Measurements from ENCODE around the gene CAD. TPM values are rescaled to one million over a fixed set of nuclear protein-coding genes. Genes with fewer than 3 reads are reported as not detected.

CAD gene
- total and polyA plus RNA-seq, 5 donors = 6.0 to 12.0 (median 9.9) TPM

GRCh38 chr2:27245626-27246025 lies 28.5 kb downstream of the CAD start:
- Histone ChIP-seq H3K4me3 (ENCODE audit: low read length) (no peak overlapping the region), H3K27me3 (ENCODE audit: control insufficient read depth, insufficient read depth) (no peaks in the 10 kb centered on the region), H3K9me3 (ENCODE audit: control insufficient read depth, low read length) (no peaks in the 10 kb centered on the region), H3K27ac (ENCODE audit: low read length) (no peak overlapping the region), H3K4me1 (ENCODE audit: control insufficient read depth, insufficient read depth, low read length) (peaks cover 1% of the 10 kb centered on the region)
- ATAC-seq (no peak), DNase-seq (no peak)
- WGBS = 38% methylated on average over 4 of the region's 4 CpGs
- intact Hi-C loops (cut with DNase I) = loop anchor here in 1 of 4 donors (5.0 kb wide), 1 partner anchor 37 kb away; the partner anchor contains the start of gene TRIM54

DNA sequence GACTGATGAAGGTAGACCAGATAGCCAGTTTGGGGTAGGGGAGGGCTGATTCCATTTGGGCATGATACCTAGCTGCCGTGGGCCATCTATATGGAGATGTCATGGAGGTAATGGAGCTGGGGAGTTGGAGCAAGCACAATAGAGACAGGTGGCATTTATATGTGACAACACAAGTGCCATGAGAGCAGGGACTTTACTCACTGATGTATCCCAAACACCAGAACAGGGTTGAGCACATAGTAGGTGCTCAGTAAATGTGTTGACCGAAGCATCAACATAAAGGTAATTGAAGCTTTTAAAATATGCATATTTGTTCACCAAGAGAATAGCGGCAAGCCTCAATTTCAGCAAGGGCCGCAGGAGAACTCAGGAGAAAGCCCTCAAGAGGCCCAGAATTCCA lies 30.7 kb downstream of the CAD start:
- intact Hi-C loops (cut with DNase I) = loop anchor here in 1 of 4 donors (5.0 kb wide), 1 partner anchor 34 kb away; the partner anchor contains the start of gene TRIM54
- DNase-seq (no peak), ATAC-seq (no peak)
- H3K4me3 ChIP-seq (ENCODE audit: low read length) = no peak overlapping the region
- no peaks in the 10 kb centered on the region for H3K9me3 ChIP-seq (ENCODE audit: control insufficient read depth, low read length)
- 67% methylated on average over 4 of the region's 4 CpGs for WGBS
- H3K4me1 ChIP-seq (ENCODE audit: control insufficient read depth, insufficient read depth, low read length) = peaks cover 1% of the 10 kb centered on the region
- no peaks in the 10 kb centered on the region for H3K27me3 ChIP-seq (ENCODE audit: control insufficient read depth, insufficient read depth)
- no peak overlapping the region for H3K27ac ChIP-seq (ENCODE audit: low read length)

DNA sequence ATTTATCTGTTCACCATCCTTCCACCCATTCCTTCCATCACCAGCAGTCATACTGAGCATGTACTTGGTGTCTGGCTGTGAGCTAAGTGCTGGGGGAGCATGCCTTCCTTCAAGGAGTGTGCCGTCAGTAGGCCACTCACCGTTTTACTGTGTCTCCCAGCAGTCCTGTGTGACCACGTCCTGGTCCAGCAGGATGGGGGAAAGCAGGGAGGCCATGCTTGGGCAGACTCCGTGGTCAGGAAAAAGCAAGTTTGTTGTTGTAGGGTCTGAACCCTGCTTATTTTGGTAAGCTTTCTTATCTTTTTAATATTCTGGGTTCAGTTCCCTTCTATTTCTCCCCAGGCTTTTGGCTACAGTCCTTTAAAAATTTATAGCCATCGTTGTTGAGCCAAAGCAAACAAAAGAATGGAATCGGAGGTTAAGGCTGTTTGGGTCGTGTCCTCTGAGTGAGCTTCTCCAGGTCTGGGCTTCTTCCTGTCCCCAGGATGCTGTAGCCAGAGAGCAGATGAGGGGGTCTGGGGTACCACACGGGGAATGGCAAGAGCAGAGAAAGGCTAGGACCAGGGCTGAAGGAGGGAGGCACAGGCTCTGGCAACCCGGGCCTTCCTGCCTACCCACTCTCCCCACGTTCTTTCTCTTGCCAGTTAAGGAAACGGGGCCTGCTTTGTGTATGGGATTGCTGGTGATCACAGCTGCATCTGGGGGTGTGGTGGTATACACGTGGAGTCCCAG lies 32.2 kb downstream of the CAD start:
- no peak for ATAC-seq
- H3K9me3 ChIP-seq (ENCODE audit: control insufficient read depth, low read length) = no peaks in the 10 kb centered on the region
- H3K27me3 ChIP-seq (ENCODE audit: control insufficient read depth, insufficient read depth) = no peaks in the 10 kb centered on the region
- DNase-seq = peak in 1 of 3 donors; percentile 15
- 46% methylated on average over 12 of the region's 12 CpGs for WGBS
- H3K27ac ChIP-seq (ENCODE audit: low read length) = no peak overlapping the region
- peaks cover 1% of the 10 kb centered on the region for H3K4me1 ChIP-seq (ENCODE audit: control insufficient read depth, insufficient read depth, low read length)
- intact Hi-C loops (cut with DNase I) = loop anchor here in 1 of 4 donors (5.0 kb wide), 1 partner anchor 33 kb away; the partner anchor contains the start of gene TRIM54
- H3K4me3 ChIP-seq (ENCODE audit: low read length) = no peak overlapping the region

DNA sequence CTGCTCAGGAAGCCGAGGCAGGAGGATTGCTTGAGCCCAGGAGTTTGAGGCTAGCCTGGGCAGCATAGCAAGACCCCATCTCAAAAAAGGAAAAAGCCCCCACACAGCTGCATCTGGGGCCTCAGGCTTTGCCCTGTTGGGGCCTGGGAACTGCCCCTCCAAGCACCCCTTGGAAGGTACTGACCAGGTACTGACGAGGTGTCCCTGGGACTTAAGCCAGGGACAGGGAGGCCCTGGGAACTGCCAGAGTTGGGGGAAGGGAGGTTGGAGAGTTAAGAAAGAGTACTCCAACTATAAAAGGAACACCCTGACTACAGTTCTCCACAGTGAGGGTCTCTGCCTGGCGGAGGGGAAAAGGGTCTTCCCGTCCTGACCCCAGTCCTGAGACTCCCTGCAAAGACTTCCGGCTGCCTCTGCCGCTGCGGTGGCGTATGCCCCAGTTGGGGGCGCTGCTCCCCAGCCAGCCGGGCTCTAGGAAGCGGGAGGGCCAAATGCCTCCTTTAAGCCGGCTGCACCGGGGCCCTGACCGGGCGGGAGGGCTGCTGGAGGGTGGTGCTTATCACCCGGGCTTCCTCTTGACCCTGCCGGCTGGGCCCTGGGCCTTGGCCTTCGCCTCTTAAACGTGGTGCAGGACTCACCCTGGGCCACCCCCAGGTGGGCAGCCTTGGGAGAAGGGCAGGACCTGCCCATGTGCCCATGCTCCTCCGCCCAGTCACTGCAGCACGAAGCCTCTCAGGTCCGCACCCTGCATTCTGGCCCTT lies 32.9 kb downstream of the CAD start:
- no peaks in the 10 kb centered on the region for H3K4me1 ChIP-seq (ENCODE audit: control insufficient read depth, insufficient read depth, low read length)
- no peak overlapping the region for H3K4me3 ChIP-seq (ENCODE audit: low read length)
- WGBS = 22% methylated on average over 22 of the region's 22 CpGs
- ATAC-seq = peak; percentile 73 to 85
- peak; percentile 57 to 86 (median 83) for DNase-seq
- H3K9me3 ChIP-seq (ENCODE audit: control insufficient read depth, low read length) = no peaks in the 10 kb centered on the region
- no peak overlapping the region for H3K27ac ChIP-seq (ENCODE audit: low read length)
- intact Hi-C loops (cut with DNase I) = loop anchor here in 1 of 4 donors (5.0 kb wide), 1 partner anchor 32 kb away; the partner anchor contains the start of gene TRIM54
- no peaks in the 10 kb centered on the region for H3K27me3 ChIP-seq (ENCODE audit: control insufficient read depth, insufficient read depth)

DNA sequence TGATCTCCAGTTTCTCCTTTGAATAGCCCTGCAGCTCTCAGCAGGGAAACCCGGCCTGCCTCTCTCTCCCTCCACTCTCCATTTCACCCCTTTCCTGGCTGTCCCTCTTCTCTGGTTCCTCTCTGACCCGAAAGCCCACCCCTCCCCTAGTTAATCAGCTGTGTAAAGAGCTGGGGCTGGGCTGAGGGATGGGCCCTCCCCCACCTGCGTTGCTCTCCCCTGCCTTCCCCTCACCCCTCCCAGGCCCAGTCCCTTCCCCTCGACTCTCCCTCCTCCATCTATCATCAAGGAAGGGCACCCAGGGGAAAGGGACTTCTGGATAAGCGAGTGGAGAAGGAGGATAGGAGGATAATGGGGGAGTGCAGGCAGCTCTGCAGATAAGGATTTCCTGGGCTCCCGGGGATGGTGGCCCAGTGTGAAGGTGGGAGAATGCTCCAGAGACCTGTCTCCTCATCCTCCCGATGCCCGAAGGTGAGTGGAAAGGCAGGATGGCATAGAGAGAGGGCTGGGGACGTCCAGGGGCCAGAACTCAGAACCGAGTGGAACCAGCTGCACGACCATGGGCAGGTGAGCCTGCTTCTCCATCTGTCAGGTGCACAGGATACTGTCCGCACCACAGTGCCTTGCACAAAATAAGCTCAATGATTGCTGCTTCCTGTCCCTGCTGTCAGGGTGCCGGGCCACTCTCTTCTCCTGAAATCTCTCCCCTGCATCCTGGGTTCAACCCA lies 33.6 kb downstream of the CAD start:
- ATAC-seq (no peak), DNase-seq (peak in 1 of 3 donors; percentile 22)
- no peaks in the 10 kb centered on the region for H3K4me1 ChIP-seq (ENCODE audit: control insufficient read depth, insufficient read depth, low read length)
- H3K9me3 ChIP-seq (ENCODE audit: control insufficient read depth, low read length) = no peaks in the 10 kb centered on the region
- no peaks in the 10 kb centered on the region for H3K27me3 ChIP-seq (ENCODE audit: control insufficient read depth, insufficient read depth)
- 55% methylated on average over 13 of the region's 13 CpGs for WGBS
- H3K27ac ChIP-seq (ENCODE audit: low read length) = no peak overlapping the region
- intact Hi-C loops (cut with DNase I) = no loop called here
- H3K4me3 ChIP-seq (ENCODE audit: low read length) = no peak overlapping the region

- ATAC-seq = no peak
- no peaks in the 10 kb centered on the region for H3K9me3 ChIP-seq (ENCODE audit: control insufficient read depth, low read length)
- H3K27ac ChIP-seq (ENCODE audit: low read length) = no peak overlapping the region
- intact Hi-C loops (cut with DNase I) = no loop called here
- no peaks in the 10 kb centered on the region for H3K4me1 ChIP-seq (ENCODE audit: control insufficient read depth, insufficient read depth, low read length)
- no peak for DNase-seq
- whole genome bisulfite sequencing = 78% methylated on average over 13 of the region's 13 CpGs
- H3K4me3 ChIP-seq (ENCODE audit: low read length) = no peak overlapping the region
- H3K27me3 ChIP-seq (ENCODE audit: control insufficient read depth, insufficient read depth) = no peaks in the 10 kb centered on the region
These were observed 34.6 kb downstream of the CAD start for GRCh38 chr2:27251766-27252165.

DNA sequence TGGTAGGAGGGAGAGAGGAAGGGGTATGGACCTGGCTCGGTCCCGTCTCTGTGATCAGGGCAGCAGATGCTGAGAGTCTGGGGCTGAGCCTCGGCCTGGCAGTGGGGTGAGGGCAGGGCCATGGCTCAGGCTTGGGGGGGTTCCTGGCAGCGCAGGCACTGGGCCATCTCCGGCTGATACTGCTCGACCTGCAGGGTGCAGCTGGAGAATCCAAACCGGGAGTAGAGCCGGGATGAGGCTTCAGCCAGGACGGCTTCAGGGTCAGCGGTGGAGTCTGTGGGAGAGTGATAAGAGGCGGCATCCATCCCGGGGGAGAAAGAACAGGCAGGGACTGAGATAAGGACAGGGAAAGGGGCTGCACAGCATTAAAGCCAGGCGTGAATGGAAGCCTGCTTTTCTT lies 38.0 kb downstream of the CAD start:
- 16% methylated on average over 13 of the region's 13 CpGs for WGBS
- no peaks in the 10 kb centered on the region for H3K9me3 ChIP-seq (ENCODE audit: control insufficient read depth, low read length)
- intact Hi-C loops (cut with DNase I) = no loop called here
- no peak overlapping the region for H3K27ac ChIP-seq (ENCODE audit: low read length)
- DNase-seq (no peak), ATAC-seq (peak; percentile 25 to 30)
- H3K4me1 ChIP-seq (ENCODE audit: control insufficient read depth, insufficient read depth, low read length) = no peaks in the 10 kb centered on the region
- H3K27me3 ChIP-seq (ENCODE audit: control insufficient read depth, insufficient read depth) = no peaks in the 10 kb centered on the region
- no peak overlapping the region for H3K4me3 ChIP-seq (ENCODE audit: low read length)

GRCh38 chr2:27255660-27256059 lies 38.5 kb downstream of the CAD start:
- Histone ChIP-seq H3K4me1 (ENCODE audit: control insufficient read depth, insufficient read depth, low read length) (no peaks in the 10 kb centered on the region), H3K27me3 (ENCODE audit: control insufficient read depth, insufficient read depth) (no peaks in the 10 kb centered on the region), H3K27ac (ENCODE audit: low read length) (no peak overlapping the region), H3K9me3 (ENCODE audit: control insufficient read depth, low read length) (no peaks in the 10 kb centered on the region), H3K4me3 (ENCODE audit: low read length) (no peak overlapping the region)
- 15% methylated on average over 1 of the region's 1 CpG for WGBS
- intact Hi-C loops (cut with DNase I) = no loop called here
- ATAC-seq (no peak), DNase-seq (no peak)

GRCh38 chr2:27256855-27257454 lies 39.8 kb downstream of the CAD start:
- Histone ChIP-seq H3K4me3 (ENCODE audit: low read length) (no peak overlapping the region), H3K27ac (ENCODE audit: low read length) (no peak overlapping the region), H3K27me3 (ENCODE audit: control insufficient read depth, insufficient read depth) (no peaks in the 10 kb centered on the region), H3K4me1 (ENCODE audit: control insufficient read depth, insufficient read depth, low read length) (no peaks in the 10 kb centered on the region), H3K9me3 (ENCODE audit: control insufficient read depth, low read length) (no peaks in the 10 kb centered on the region)
- WGBS = 78% methylated on average over 7 of the region's 7 CpGs
- intact Hi-C loops (cut with DNase I) = no loop called here
- ATAC-seq (no peak), DNase-seq (no peak)

GRCh38 chr2:27258051-27258450 lies 40.9 kb downstream of the CAD start:
- Histone ChIP-seq H3K4me1 (ENCODE audit: control insufficient read depth, insufficient read depth, low read length) (no peaks in the 10 kb centered on the region), H3K4me3 (ENCODE audit: low read length) (no peak overlapping the region), H3K27ac (ENCODE audit: low read length) (no peak overlapping the region), H3K27me3 (ENCODE audit: control insufficient read depth, insufficient read depth) (no peaks in the 10 kb centered on the region), H3K9me3 (ENCODE audit: control insufficient read depth, low read length) (no peaks in the 10 kb centered on the region)
- 88% methylated on average over 8 of the region's 8 CpGs for WGBS
- intact Hi-C loops (cut with DNase I) = no loop called here
- DNase-seq = no peak
- no peak for ATAC-seq
